Adrenal gland (tissue), 5 donors: ENCODE data around the gene PRTFDC1.

Source experiments
- POLR2A ChIP-seq, 2 donors: fragments of 450-650 bp; IDR thresholded peaks; one replicate each; pipeline ENCODE4 v1.6.1; 2017; ENCODE audit warnings: antibody characterized with exemption in 2 of 2, mild to moderate bottlenecking in 2 of 2, moderate library complexity in 1 of 2
- TF ChIP-seq, protein P1 (sequence below), 6 experiments: fragments of 450-650 bp in 4 of 6; fragments of 200-600 bp in 2 of 6; sonication (generic) in 1 of 6; IDR thresholded peaks; 1 replicate in 5 of 6; 2 replicates in 1 of 6; pipeline versions ENCODE4 v1.5.1 to v1.8.0; 2016 to 2021; ENCODE audit warnings: antibody characterized with exemption in 6 of 6, mild to moderate bottlenecking in 2 of 6, moderate library complexity in 1 of 6
- donor health status: DM: no; HTN: no; CAD: no.

GRCh38 chr10:24904824-24905223, 47.6 kb downstream of the PRTFDC1 start:
- TF ChIP-seq POLR2A (IDR thresholded peaks at IDR 0.05): no peak
- TF ChIP-seq, protein P1, sequence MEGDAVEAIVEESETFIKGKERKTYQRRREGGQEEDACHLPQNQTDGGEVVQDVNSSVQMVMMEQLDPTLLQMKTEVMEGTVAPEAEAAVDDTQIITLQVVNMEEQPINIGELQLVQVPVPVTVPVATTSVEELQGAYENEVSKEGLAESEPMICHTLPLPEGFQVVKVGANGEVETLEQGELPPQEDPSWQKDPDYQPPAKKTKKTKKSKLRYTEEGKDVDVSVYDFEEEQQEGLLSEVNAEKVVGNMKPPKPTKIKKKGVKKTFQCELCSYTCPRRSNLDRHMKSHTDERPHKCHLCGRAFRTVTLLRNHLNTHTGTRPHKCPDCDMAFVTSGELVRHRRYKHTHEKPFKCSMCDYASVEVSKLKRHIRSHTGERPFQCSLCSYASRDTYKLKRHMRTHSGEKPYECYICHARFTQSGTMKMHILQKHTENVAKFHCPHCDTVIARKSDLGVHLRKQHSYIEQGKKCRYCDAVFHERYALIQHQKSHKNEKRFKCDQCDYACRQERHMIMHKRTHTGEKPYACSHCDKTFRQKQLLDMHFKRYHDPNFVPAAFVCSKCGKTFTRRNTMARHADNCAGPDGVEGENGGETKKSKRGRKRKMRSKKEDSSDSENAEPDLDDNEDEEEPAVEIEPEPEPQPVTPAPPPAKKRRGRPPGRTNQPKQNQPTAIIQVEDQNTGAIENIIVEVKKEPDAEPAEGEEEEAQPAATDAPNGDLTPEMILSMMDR (IDR thresholded peaks at IDR 0.05): no peak
